ENCODE results near the gene NSUN3.

NSUN3 gene

GRCh38 chr3:94132777-94133176, 69.9 kb downstream of the NSUN3 start:
- no peak for DNase-seq

GRCh38 chr3:94136133-94136532, 73.3 kb downstream of the NSUN3 start:
- no peak for DNase-seq

- DNase-seq: no peak
These were observed 74.5 kb downstream of the NSUN3 start for GRCh38 chr3:94137377-94137776.

GRCh38 chr3:94146455-94146854, 83.6 kb downstream of the NSUN3 start:
- no peak for DNase-seq

GRCh38 chr3:94147012-94147411, 84.2 kb downstream of the NSUN3 start:
- no peak for DNase-seq

GRCh38 chr3:94150113-94150512, 87.3 kb downstream of the NSUN3 start:
- no peak for DNase-seq

- DNase-seq: no peak
These were observed 93.8 kb downstream of the NSUN3 start for GRCh38 chr3:94156626-94157025.

- DNase-seq: no peak
These were observed 95.7 kb downstream of the NSUN3 start for GRCh38 chr3:94158512-94158911.

- no peak for DNase-seq
These were observed 96.4 kb downstream of the NSUN3 start for GRCh38 chr3:94159062-94159828.

GRCh38 chr3:94162700-94163099, 99.8 kb downstream of the NSUN3 start:
- DNase-seq: peak; percentile 24

GRCh38 chr3:94167346-94167745, 104.5 kb downstream of the NSUN3 start:
- no peak for DNase-seq

GRCh38 chr3:94167796-94168195, 104.9 kb downstream of the NSUN3 start:
- DNase-seq: no peak

- DNase-seq: no peak
These were observed 109.1 kb downstream of the NSUN3 start for GRCh38 chr3:94171954-94172353.

- DNase-seq: no peak
These were observed 109.9 kb downstream of the NSUN3 start for GRCh38 chr3:94172695-94173310.

- DNase-seq: no peak
These were observed 111.0 kb downstream of the NSUN3 start for GRCh38 chr3:94173673-94174434.

- no peak for DNase-seq
These were observed 112.8 kb downstream of the NSUN3 start for GRCh38 chr3:94175677-94176076.

- no peak for DNase-seq
These were observed 114.3 kb downstream of the NSUN3 start for GRCh38 chr3:94176988-94177745.
